HEK293 (cell line): ENCODE measurements around the gene WARS2.

Source experiments
- CTCF ChIA-PET: fragments of 350-600 bp; formaldehyde crosslinking; extraction: SDS; loops from one replicate; lab custom pipeline; 2021; ENCODE audit warnings: antibody characterized with exemption; lab: Yijun Ruan, JAX
- POLR2A ChIA-PET: fragments of 300-600 bp; formaldehyde crosslinking; extraction: SDS; loops from one replicate; lab custom pipeline; 2020; ENCODE audit warnings: antibody characterized with exemption, inconsistent platforms; lab: Yijun Ruan, JAX
- H3K27ac ChIP-seq: fragments of 200-500 bp; sonication (Bioruptor generic); 2 replicates; pipeline ENCODE4 v1.5.1; 2014; ENCODE audit warnings: low read depth, low read length, control low read depth, inconsistent platforms; ENCODE audit errors: extremely low read depth
- H3K36me3 ChIP-seq, 2 experiments: fragments of 200-500 bp in 1 of 2; sonication (Bioruptor generic) in 1 of 2; 1 replicate in 1 of 2; 2 replicates in 1 of 2; pipeline ENCODE4 v1.5.1; 2014 to 2017; ENCODE audit warnings: inconsistent platforms in 2 of 2, low read length in 2 of 2; ENCODE audit not compliant: control insufficient read depth in 2 of 2, insufficient read depth in 1 of 2
- H3K4me1 ChIP-seq: fragments of 200-500 bp; sonication (Bioruptor generic); 2 replicates; pipeline ENCODE4 v1.5.1; 2014; ENCODE audit warnings: mild to moderate bottlenecking, low read length, inconsistent platforms; ENCODE audit not compliant: control insufficient read depth, insufficient read depth
- H3K4me3 ChIP-seq: 2 replicates; pipeline ENCODE4 v1.5.1; 2011; ENCODE audit warnings: low read depth, mild to moderate bottlenecking, control low read depth, low read length, moderate library complexity
- H3K9me3 ChIP-seq: fragments of 200-500 bp; sonication (Bioruptor generic); 2 replicates; pipeline ENCODE4 v1.5.1; 2014; ENCODE audit warnings: low read depth, low read length, inconsistent platforms; ENCODE audit not compliant: control insufficient read depth, insufficient read depth
- FEZF1 ChIP-seq: fragments of 450-650 bp; formaldehyde crosslinking; IDR thresholded peaks from 2 replicates; pipeline ENCODE4 v1.5.1; 2016; ENCODE audit warnings: missing biosample characterization, missing genetic modification characterization
- HOXA7 ChIP-seq: sonication (generic); formaldehyde crosslinking; IDR thresholded peaks from 2 replicates; pipeline ENCODE4 v1.8.1; 2022; ENCODE audit warnings: missing genetic modification reagents, borderline replicate concordance
- HOXD13 ChIP-seq: sonication (generic); formaldehyde crosslinking; IDR thresholded peaks from 2 replicates; pipeline ENCODE4 v1.8.0; 2022; ENCODE audit warnings: missing genetic modification reagents, borderline replicate concordance
- KLF10 ChIP-seq: fragments of 450-650 bp; IDR thresholded peaks from 2 replicates; pipeline ENCODE4 v1.5.1; 2018; ENCODE audit warnings: missing biosample characterization, mild to moderate bottlenecking, missing genetic modification characterization
- SCRT2 ChIP-seq: fragments of 450-650 bp; formaldehyde crosslinking; IDR thresholded peaks from 2 replicates; pipeline ENCODE4 v1.5.1; 2016; ENCODE audit warnings: missing biosample characterization, missing genetic modification characterization
- SP3 ChIP-seq: fragments of 450-650 bp; formaldehyde crosslinking; IDR thresholded peaks from 2 replicates; pipeline ENCODE4 v1.5.1; 2016; ENCODE audit warnings: missing biosample characterization, missing genetic modification characterization
- TRIM28 ChIP-seq: IDR thresholded peaks from 2 replicates; pipeline ENCODE4 v1.6.1; 2011; ENCODE audit warnings: low read length, control low read depth, borderline replicate concordance
- ZBTB8A ChIP-seq: fragments of 450-650 bp; formaldehyde crosslinking; IDR thresholded peaks from 2 replicates; pipeline ENCODE4 v1.5.1; 2016; ENCODE audit warnings: missing biosample characterization, missing genetic modification characterization
- ZNF155 ChIP-seq: fragments of 450-650 bp; formaldehyde crosslinking; IDR thresholded peaks from 2 replicates; pipeline ENCODE4 v1.5.1; 2016; ENCODE audit warnings: missing biosample characterization, missing genetic modification characterization
- ZNF184 ChIP-seq: fragments of 450-650 bp; IDR thresholded peaks from 2 replicates; pipeline ENCODE4 v1.5.1; 2018; ENCODE audit warnings: missing biosample characterization, mild to moderate bottlenecking, missing genetic modification characterization
- ZNF211 ChIP-seq: fragments of 450-650 bp; formaldehyde crosslinking; IDR thresholded peaks from 2 replicates; pipeline ENCODE4 v1.5.1; 2016; ENCODE audit warnings: low read depth, missing biosample characterization, missing genetic modification characterization
- ZNF350 ChIP-seq: fragments of 450-650 bp; formaldehyde crosslinking; IDR thresholded peaks from 2 replicates; pipeline ENCODE4 v1.5.0; 2017; ENCODE audit warnings: missing biosample characterization, mild to moderate bottlenecking, missing genetic modification characterization
- ZNF354C ChIP-seq: fragments of 450-650 bp; formaldehyde crosslinking; IDR thresholded peaks from 2 replicates; pipeline ENCODE4 v1.5.1; 2016; ENCODE audit warnings: missing biosample characterization, missing genetic modification characterization, low read depth, borderline replicate concordance
- ZNF366 ChIP-seq: fragments of 450-650 bp; formaldehyde crosslinking; conservative IDR thresholded peaks from 2 replicates; pipeline ENCODE4 v1.5.1; 2016; ENCODE audit warnings: missing biosample characterization, missing genetic modification characterization
- ZNF544 ChIP-seq: fragments of 450-650 bp; formaldehyde crosslinking; IDR thresholded peaks from 2 replicates; pipeline ENCODE4 v1.5.0; 2017; ENCODE audit warnings: missing biosample characterization, missing genetic modification characterization
- ZNF548 ChIP-seq: fragments of 450-650 bp; formaldehyde crosslinking; IDR thresholded peaks from 2 replicates; pipeline ENCODE4 v1.5.1; 2016; ENCODE audit warnings: missing biosample characterization, missing genetic modification characterization
- ZNF677 ChIP-seq: fragments of 450-650 bp; IDR thresholded peaks from 2 replicates; pipeline ENCODE4 v1.5.0; 2018; ENCODE audit warnings: missing biosample characterization, mild to moderate bottlenecking, missing genetic modification characterization, moderate library complexity
- ZNF707 ChIP-seq: fragments of 450-650 bp; formaldehyde crosslinking; IDR thresholded peaks from 2 replicates; pipeline ENCODE4 v1.5.1; 2016; ENCODE audit warnings: missing biosample characterization, missing genetic modification characterization
- ZSCAN30 ChIP-seq: fragments of 450-650 bp; IDR thresholded peaks from 2 replicates; pipeline ENCODE4 v1.5.1; 2018; ENCODE audit warnings: missing biosample characterization, mild to moderate bottlenecking, missing genetic modification characterization, moderate library complexity
- TF ChIP-seq, protein P1 (sequence below): fragments of 450-650 bp; formaldehyde crosslinking; IDR thresholded peaks from 2 replicates; pipeline ENCODE4 v1.5.1; 2016; ENCODE audit warnings: missing biosample characterization, missing genetic modification characterization
- TF ChIP-seq, protein P2 (sequence below): fragments of 450-650 bp; IDR thresholded peaks from 2 replicates; pipeline ENCODE4 v1.5.1; 2018; ENCODE audit warnings: missing biosample characterization, mild to moderate bottlenecking, missing genetic modification characterization
- TF ChIP-seq, protein P3 (sequence below): fragments of 450-650 bp; formaldehyde crosslinking; IDR thresholded peaks from 2 replicates; pipeline ENCODE4 v1.5.1; 2016; ENCODE audit warnings: missing biosample characterization, missing genetic modification characterization
- TF ChIP-seq, protein P4 (sequence below): fragments of 450-650 bp; formaldehyde crosslinking; IDR thresholded peaks from 2 replicates; pipeline ENCODE4 v1.5.1; 2016; ENCODE audit warnings: missing biosample characterization, missing genetic modification characterization
- TF ChIP-seq, protein P5 (sequence below): fragments of 450-650 bp; formaldehyde crosslinking; IDR thresholded peaks from 2 replicates; pipeline ENCODE4 v1.5.1; 2016; ENCODE audit warnings: missing biosample characterization, missing genetic modification characterization
- TF ChIP-seq, protein P6 (sequence below): fragments of 450-650 bp; formaldehyde crosslinking; IDR thresholded peaks from 2 replicates; pipeline ENCODE4 v1.5.1; 2016; ENCODE audit warnings: missing biosample characterization, missing genetic modification characterization, low read depth

Gene WARS2

DNA sequence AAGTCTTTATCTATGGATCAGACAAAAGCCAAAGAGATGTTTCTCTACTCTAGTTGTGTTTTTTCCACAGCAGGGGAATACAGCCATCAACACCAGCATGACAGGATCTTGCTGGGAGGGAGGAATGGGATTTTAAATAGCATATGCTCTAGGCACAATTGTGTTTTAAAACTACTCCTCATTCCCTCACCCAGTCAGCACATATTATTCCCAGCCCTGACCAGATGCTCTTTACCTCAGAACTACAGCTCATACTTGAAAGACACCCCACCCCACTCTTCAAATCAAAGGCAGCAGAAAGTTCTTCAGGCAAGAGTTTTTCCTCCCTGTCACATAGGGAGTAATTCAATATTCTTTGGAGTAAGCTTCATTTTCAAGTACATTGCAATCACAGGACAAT is 106.1 kb downstream of the WARS2 start (continued):
- TF ChIP-seq, protein P1, sequence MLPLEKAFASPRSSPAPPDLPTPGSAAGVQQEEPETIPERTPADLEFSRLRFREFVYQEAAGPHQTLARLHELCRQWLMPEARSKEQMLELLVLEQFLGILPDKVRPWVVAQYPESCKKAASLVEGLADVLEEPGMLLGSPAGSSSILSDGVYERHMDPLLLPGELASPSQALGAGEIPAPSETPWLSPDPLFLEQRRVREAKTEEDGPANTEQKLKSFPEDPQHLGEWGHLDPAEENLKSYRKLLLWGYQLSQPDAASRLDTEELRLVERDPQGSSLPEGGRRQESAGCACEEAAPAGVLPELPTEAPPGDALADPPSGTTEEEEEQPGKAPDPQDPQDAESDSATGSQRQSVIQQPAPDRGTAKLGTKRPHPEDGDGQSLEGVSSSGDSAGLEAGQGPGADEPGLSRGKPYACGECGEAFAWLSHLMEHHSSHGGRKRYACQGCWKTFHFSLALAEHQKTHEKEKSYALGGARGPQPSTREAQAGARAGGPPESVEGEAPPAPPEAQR (tag by site-specific recombination): no peak
- TF ChIP-seq KLF10 (tag by site-specific recombination): no peak
- TF ChIP-seq ZNF354C: no peak
- TF ChIP-seq, all 188 proteins: peak for 0

DNA sequence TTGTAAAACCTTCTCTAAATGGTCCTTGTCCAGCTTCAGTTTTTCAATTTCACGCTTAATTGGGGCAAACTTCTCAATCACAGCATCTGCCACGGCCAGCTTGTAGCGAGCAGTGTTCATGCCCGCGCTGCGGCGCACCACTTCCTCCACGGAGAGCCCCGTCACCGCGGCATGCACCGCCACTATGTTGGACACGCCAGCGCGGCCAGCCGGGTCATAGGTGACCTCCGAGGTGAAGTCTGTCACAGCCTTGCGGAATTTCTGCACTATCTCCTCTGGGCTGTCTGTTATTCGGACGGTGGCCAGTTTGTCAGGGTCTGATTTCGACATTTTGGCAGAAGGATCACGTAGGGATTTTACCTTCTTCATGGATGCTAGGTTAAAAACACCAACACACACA is 107.5 kb downstream of the WARS2 start:
- CTCF ChIA-PET: interaction anchor here (0.7 kb wide), 1 partner anchor 14 kb away, joined by 3 read pairs; no protein-coding TSS in a partner anchor
- H3K27ac ChIP-seq: no peak overlapping the region
- no peaks in the 10 kb centered on the region for H3K4me1 ChIP-seq
- POLR2A ChIA-PET: no interaction called here
- H3K36me3 ChIP-seq: peaks cover 0 to 9% of the 10 kb centered on the region in 2 experiments; a peak in 1 of 3 replicates
- H3K4me3 ChIP-seq: no peak overlapping the region
- TF ChIP-seq ZNF366: no peak
- TF ChIP-seq ZNF155 (tag by site-specific recombination): no peak
- TF ChIP-seq ZNF184 (tag by site-specific recombination): no peak
- no peak for TF ChIP-seq HOXA7
- TF ChIP-seq ZNF350: no peak
- TF ChIP-seq FEZF1: no peak
- TF ChIP-seq, protein P2, sequence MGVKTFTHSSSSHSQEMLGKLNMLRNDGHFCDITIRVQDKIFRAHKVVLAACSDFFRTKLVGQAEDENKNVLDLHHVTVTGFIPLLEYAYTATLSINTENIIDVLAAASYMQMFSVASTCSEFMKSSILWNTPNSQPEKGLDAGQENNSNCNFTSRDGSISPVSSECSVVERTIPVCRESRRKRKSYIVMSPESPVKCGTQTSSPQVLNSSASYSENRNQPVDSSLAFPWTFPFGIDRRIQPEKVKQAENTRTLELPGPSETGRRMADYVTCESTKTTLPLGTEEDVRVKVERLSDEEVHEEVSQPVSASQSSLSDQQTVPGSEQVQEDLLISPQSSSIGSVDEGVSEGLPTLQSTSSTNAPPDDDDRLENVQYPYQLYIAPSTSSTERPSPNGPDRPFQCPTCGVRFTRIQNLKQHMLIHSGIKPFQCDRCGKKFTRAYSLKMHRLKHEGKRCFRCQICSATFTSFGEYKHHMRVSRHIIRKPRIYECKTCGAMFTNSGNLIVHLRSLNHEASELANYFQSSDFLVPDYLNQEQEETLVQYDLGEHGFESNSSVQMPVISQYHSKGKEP (tag by site-specific recombination): no peak
- no peak for TF ChIP-seq SP3
- no peak for TF ChIP-seq SCRT2 (tag by site-specific recombination)
- TF ChIP-seq, protein P3, sequence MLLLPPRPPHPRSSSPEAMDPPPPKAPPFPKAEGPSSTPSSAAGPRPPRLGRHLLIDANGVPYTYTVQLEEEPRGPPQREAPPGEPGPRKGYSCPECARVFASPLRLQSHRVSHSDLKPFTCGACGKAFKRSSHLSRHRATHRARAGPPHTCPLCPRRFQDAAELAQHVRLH (tag by site-specific recombination): no peak
- no peak for TF ChIP-seq ZBTB8A (tag by site-specific recombination)
- H3K9me3 ChIP-seq: no peaks in the 10 kb centered on the region

DNA sequence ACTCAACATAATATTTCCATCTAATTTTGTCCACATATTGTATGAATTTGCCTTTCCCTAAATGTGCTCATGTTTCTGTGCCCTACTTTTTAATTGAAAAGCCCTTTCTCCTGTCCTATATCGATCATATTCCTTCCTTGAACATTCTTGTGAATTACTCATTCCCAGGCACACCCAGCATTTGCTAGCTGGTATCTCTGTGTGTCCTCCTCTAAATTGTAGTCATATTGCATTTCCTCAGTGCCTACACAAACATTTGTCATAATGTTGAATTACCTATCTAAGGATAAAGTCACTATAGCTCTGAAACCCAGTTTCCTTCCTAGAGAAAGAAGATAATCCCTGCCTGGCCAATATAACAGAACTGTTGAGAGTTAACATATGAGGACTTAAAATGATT is 112.7 kb downstream of the WARS2 start:
- Histone ChIP-seq H3K27ac (no peak overlapping the region), H3K9me3 (no peaks in the 10 kb centered on the region), H3K4me3 (no peak overlapping the region), H3K4me1 (no peaks in the 10 kb centered on the region), H3K36me3 (peaks cover 0 to 4% of the 10 kb centered on the region in 2 experiments; a peak in 1 of 3 replicates)
- CTCF ChIA-PET: no interaction called here
- POLR2A ChIA-PET: no interaction called here
- TF ChIP-seq ZSCAN30 (tag by site-specific recombination) (no peak), ZNF677 (tag by site-specific recombination) (no peak), ZNF707 (tag by site-specific recombination) (no peak), TRIM28 (no peak), ZNF548 (tag by site-specific recombination) (no peak), HOXD13 (no peak), ZNF544 (no peak), ZNF211 (no peak), ZNF366 (no peak)
- TF ChIP-seq, protein P4, sequence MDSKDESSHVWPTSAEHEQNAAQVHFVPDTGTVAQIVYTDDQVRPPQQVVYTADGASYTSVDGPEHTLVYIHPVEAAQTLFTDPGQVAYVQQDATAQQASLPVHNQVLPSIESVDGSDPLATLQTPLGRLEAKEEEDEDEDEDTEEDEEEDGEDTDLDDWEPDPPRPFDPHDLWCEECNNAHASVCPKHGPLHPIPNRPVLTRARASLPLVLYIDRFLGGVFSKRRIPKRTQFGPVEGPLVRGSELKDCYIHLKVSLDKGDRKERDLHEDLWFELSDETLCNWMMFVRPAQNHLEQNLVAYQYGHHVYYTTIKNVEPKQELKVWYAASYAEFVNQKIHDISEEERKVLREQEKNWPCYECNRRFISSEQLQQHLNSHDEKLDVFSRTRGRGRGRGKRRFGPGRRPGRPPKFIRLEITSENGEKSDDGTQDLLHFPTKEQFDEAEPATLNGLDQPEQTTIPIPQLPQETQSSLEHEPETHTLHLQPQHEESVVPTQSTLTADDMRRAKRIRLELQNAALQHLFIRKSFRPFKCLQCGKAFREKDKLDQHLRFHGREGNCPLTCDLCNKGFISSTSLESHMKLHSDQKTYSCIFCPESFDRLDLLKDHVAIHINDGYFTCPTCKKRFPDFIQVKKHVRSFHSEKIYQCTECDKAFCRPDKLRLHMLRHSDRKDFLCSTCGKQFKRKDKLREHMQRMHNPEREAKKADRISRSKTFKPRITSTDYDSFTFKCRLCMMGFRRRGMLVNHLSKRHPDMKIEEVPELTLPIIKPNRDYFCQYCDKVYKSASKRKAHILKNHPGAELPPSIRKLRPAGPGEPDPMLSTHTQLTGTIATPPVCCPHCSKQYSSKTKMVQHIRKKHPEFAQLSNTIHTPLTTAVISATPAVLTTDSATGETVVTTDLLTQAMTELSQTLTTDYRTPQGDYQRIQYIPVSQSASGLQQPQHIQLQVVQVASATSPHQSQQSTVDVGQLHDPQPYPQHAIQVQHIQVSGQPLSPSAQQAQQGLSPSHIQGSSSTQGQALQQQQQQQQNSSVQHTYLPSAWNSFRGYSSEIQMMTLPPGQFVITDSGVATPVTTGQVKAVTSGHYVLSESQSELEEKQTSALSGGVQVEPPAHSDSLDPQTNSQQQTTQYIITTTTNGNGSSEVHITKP: no peak
- TF ChIP-seq, protein P5, sequence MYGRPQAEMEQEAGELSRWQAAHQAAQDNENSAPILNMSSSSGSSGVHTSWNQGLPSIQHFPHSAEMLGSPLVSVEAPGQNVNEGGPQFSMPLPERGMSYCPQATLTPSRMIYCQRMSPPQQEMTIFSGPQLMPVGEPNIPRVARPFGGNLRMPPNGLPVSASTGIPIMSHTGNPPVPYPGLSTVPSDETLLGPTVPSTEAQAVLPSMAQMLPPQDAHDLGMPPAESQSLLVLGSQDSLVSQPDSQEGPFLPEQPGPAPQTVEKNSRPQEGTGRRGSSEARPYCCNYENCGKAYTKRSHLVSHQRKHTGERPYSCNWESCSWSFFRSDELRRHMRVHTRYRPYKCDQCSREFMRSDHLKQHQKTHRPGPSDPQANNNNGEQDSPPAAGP: no peak
- TF ChIP-seq, protein P6, sequence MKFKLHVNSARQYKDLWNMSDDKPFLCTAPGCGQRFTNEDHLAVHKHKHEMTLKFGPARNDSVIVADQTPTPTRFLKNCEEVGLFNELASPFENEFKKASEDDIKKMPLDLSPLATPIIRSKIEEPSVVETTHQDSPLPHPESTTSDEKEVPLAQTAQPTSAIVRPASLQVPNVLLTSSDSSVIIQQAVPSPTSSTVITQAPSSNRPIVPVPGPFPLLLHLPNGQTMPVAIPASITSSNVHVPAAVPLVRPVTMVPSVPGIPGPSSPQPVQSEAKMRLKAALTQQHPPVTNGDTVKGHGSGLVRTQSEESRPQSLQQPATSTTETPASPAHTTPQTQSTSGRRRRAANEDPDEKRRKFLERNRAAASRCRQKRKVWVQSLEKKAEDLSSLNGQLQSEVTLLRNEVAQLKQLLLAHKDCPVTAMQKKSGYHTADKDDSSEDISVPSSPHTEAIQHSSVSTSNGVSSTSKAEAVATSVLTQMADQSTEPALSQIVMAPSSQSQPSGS (tag by site-specific recombination): no peak
